Activated CD4-positive, alpha-beta memory T cell treated with anti-CD3 and anti-CD28 coated beads, Interleukin-2, amount 10 ng/mL, durations not matched to agents 7 days and 5 days (primary cell): ENCODE results near the gene POLR3H. TPM values are rescaled to one million over a fixed set of nuclear protein-coding genes. Genes with fewer than 3 reads are reported as not detected.

Source experiments
- CTCF ChIA-PET: fragments of 350-600 bp; sonication (Branson Sonifier 250); formaldehyde crosslinking; loops from one replicate; lab custom pipeline; 2021; ENCODE audit warnings: antibody characterized with exemption, inconsistent platforms; lab: Charles Lee
- POLR2A ChIA-PET: fragments of 350-600 bp; sonication (Branson Sonifier 250); formaldehyde crosslinking; loops from one replicate; lab custom pipeline; 2021; ENCODE audit warnings: antibody characterized with exemption; lab: Charles Lee
- DNase-seq: peaks from one replicate; pipeline ENCODE4 v3.0.0-alpha.2; 2020
- H3K27ac Mint-ChIP-seq: one replicate; pipeline ENCODE4 v1.8.0; 2021; ENCODE audit warnings: mild to moderate bottlenecking, mixed read lengths
- H3K27me3 Mint-ChIP-seq: one replicate; pipeline ENCODE4 v1.8.0; 2021; ENCODE audit warnings: mixed read lengths
- H3K36me3 Mint-ChIP-seq: one replicate; pipeline ENCODE4 v1.8.0; 2021; ENCODE audit warnings: low read depth, mixed read lengths
- H3K4me1 Mint-ChIP-seq: one replicate; pipeline ENCODE4 v1.8.0; 2021; ENCODE audit warnings: mixed read lengths
- H3K4me3 Mint-ChIP-seq: one replicate; pipeline ENCODE4 v1.8.0; 2021; ENCODE audit warnings: mild to moderate bottlenecking, mixed read lengths
- H3K9me3 Mint-ChIP-seq: one replicate; pipeline ENCODE4 v1.8.0; 2021; ENCODE audit warnings: mixed read lengths
- total RNA-seq, 2 experiments: library from RNA; stranded (reverse); gene quantifications; one replicate each; pipeline ENCODE4 v1.2.3, GENCODE V29; 2021

Gene POLR3H
- total RNA-seq, 2 experiments from 2014 or later = 19.2 to 20.5 TPM

GRCh38 chr22:41522813-41523212 lies 21.5 kb downstream of the POLR3H start:
- POLR2A ChIA-PET = no interaction called here

GRCh38 chr22:41521126-41521525 lies 23.1 kb downstream of the POLR3H start:
- Mint-ChIP-seq H3K36me3 (peaks cover 8% of the 10 kb centered on the region), H3K27me3 (no peaks in the 10 kb centered on the region), H3K9me3 (no peaks in the 10 kb centered on the region), H3K27ac (no peak overlapping the region), H3K4me1 (peaks cover 12% of the 10 kb centered on the region), H3K4me3 (no peak overlapping the region)
- ChIA-PET CTCF (interaction anchor here (0.7 to 5.7 kb wide), 2 partner anchors 117 to 541 kb away, joined by 3 to 42 read pairs; no protein-coding TSS in a partner anchor), POLR2A (no interaction called here)
- DNase-seq = no peak

More at GRCh38 chr22:41522813-41523212, 21.5 kb downstream of the POLR3H start:
- Mint-ChIP-seq H3K4me1 (peaks cover 13% of the 10 kb centered on the region), H3K27me3 (no peaks in the 10 kb centered on the region), H3K36me3 (peaks cover 10% of the 10 kb centered on the region), H3K27ac (no peak overlapping the region), H3K9me3 (no peaks in the 10 kb centered on the region), H3K4me3 (no peak overlapping the region)
- no peak for DNase-seq
- CTCF ChIA-PET = interaction anchor here (1.1 to 1.4 kb wide), 2 partner anchors 10 to 119 kb away, joined by 3 to 4 read pairs; no protein-coding TSS in a partner anchor

GRCh38 chr22:41518048-41518347 lies 26.3 kb downstream of the POLR3H start:
- no peak for DNase-seq
- Mint-ChIP-seq H3K36me3 (peaks cover 6% of the 10 kb centered on the region), H3K27me3 (no peaks in the 10 kb centered on the region), H3K4me3 (no peak overlapping the region), H3K27ac (no peak overlapping the region), H3K4me1 (no peaks in the 10 kb centered on the region), H3K9me3 (no peaks in the 10 kb centered on the region)
- POLR2A ChIA-PET = interaction anchor here (0.9 to 2.7 kb wide), 4 partner anchors 9 to 281 kb away, joined by 3 to 14 read pairs (median 5); partner anchors contain the start of gene TOB2
- CTCF ChIA-PET = interaction anchor here (1.0 to 5.7 kb wide), 8 partner anchors 10 to 116 kb away, joined by 3 to 42 read pairs (median 6); partner anchors contain the start of genes ACO2 and PHF5A

- H3K27ac Mint-ChIP-seq = no peak overlapping the region
- H3K4me1 Mint-ChIP-seq = no peaks in the 10 kb centered on the region
- DNase-seq = peak; percentile 35
- no peaks in the 10 kb centered on the region for H3K9me3 Mint-ChIP-seq
- H3K36me3 Mint-ChIP-seq = peaks cover 10% of the 10 kb centered on the region
- no peak overlapping the region for H3K4me3 Mint-ChIP-seq
- POLR2A ChIA-PET = interaction anchor here (1.1 to 2.7 kb wide), 3 partner anchors 9 to 115 kb away, joined by 5 to 14 read pairs (median 5); partner anchors contain the start of gene TOB2
- CTCF ChIA-PET = interaction anchor here (0.6 to 5.7 kb wide), 10 partner anchors 10 to 595 kb away, joined by 3 to 42 read pairs (median 4); no protein-coding TSS in a partner anchor
- no peaks in the 10 kb centered on the region for H3K27me3 Mint-ChIP-seq
These were observed 26.9 kb downstream of the POLR3H start for GRCh38 chr22:41517172-41518047.

- no peak overlapping the region for H3K4me3 Mint-ChIP-seq
- ChIA-PET POLR2A (interaction anchor here (2.7 kb wide), 1 partner anchor 114 kb away, joined by 14 read pairs; no protein-coding TSS in a partner anchor), CTCF (interaction anchor here (1.0 to 5.7 kb wide), 4 partner anchors 11 to 113 kb away, joined by 3 to 42 read pairs (median 6); no protein-coding TSS in a partner anchor)
- H3K27me3 Mint-ChIP-seq = no peaks in the 10 kb centered on the region
- DNase-seq = no peak
- H3K36me3 Mint-ChIP-seq = peaks cover 11% of the 10 kb centered on the region
- no peak overlapping the region for H3K27ac Mint-ChIP-seq
- no peaks in the 10 kb centered on the region for H3K4me1 Mint-ChIP-seq
- no peaks in the 10 kb centered on the region for H3K9me3 Mint-ChIP-seq
These were observed 27.8 kb downstream of the POLR3H start for GRCh38 chr22:41516462-41516861.

- Mint-ChIP-seq H3K4me1 (no peaks in the 10 kb centered on the region), H3K27me3 (no peaks in the 10 kb centered on the region), H3K36me3 (peaks cover 11% of the 10 kb centered on the region), H3K27ac (no peak overlapping the region), H3K4me3 (no peak overlapping the region), H3K9me3 (no peaks in the 10 kb centered on the region)
- POLR2A ChIA-PET = interaction anchor here (1.0 to 1.8 kb wide), 2 partner anchors 45 to 67 kb away, joined by 3 to 4 read pairs; partner anchors contain the start of genes ACO2, PHF5A and TOB2
- no peak for DNase-seq
- CTCF ChIA-PET = interaction anchor here (1.3 to 2.6 kb wide), 2 partner anchors 14 to 109 kb away, joined by 4 to 10 read pairs; no protein-coding TSS in a partner anchor
These were observed 30.9 kb downstream of the POLR3H start for GRCh38 chr22:41513391-41513790.

- no peak overlapping the region for H3K4me3 Mint-ChIP-seq
- DNase-seq = no peak
- H3K27me3 Mint-ChIP-seq = no peaks in the 10 kb centered on the region
- ChIA-PET CTCF (interaction anchor here (1.3 to 2.6 kb wide), 2 partner anchors 14 to 109 kb away, joined by 4 to 10 read pairs; no protein-coding TSS in a partner anchor), POLR2A (interaction anchor here (1.8 kb wide), 1 partner anchor 66 kb away, joined by 4 read pairs; the partner anchor contains the start of gene TOB2)
- peaks cover 10% of the 10 kb centered on the region for H3K36me3 Mint-ChIP-seq
- H3K4me1 Mint-ChIP-seq = no peaks in the 10 kb centered on the region
- no peaks in the 10 kb centered on the region for H3K9me3 Mint-ChIP-seq
- no peak overlapping the region for H3K27ac Mint-ChIP-seq
These were observed 31.7 kb downstream of the POLR3H start for GRCh38 chr22:41512421-41513194.

- Mint-ChIP-seq H3K9me3 (no peaks in the 10 kb centered on the region), H3K27ac (no peak overlapping the region), H3K27me3 (no peaks in the 10 kb centered on the region), H3K36me3 (peaks cover 15% of the 10 kb centered on the region), H3K4me1 (no peaks in the 10 kb centered on the region), H3K4me3 (no peak overlapping the region)
- CTCF ChIA-PET = no interaction called here
- POLR2A ChIA-PET = no interaction called here
- DNase-seq = no peak
These were observed 32.7 kb downstream of the POLR3H start for GRCh38 chr22:41511521-41511968.

- no peak for DNase-seq
- Mint-ChIP-seq H3K27ac (no peak overlapping the region), H3K4me3 (no peak overlapping the region), H3K9me3 (no peaks in the 10 kb centered on the region), H3K4me1 (no peaks in the 10 kb centered on the region), H3K27me3 (no peaks in the 10 kb centered on the region), H3K36me3 (peaks cover 11% of the 10 kb centered on the region)
- ChIA-PET POLR2A (no interaction called here), CTCF (interaction anchor here (1.5 kb wide), 1 partner anchor 105 kb away, joined by 5 read pairs; no protein-coding TSS in a partner anchor)
These were observed 35.5 kb downstream of the POLR3H start for GRCh38 chr22:41508770-41509170.

GRCh38 chr22:41507330-41508063 lies 36.8 kb downstream of the POLR3H start:
- no peaks in the 10 kb centered on the region for H3K9me3 Mint-ChIP-seq
- H3K4me1 Mint-ChIP-seq = no peaks in the 10 kb centered on the region
- ChIA-PET POLR2A (interaction anchor here (1.6 kb wide), 1 partner anchor 82 kb away, joined by 5 read pairs; the partner anchor contains the start of gene PMM1), CTCF (interaction anchor here (2.7 kb wide), 1 partner anchor 104 kb away, joined by 13 read pairs; no protein-coding TSS in a partner anchor)
- H3K4me3 Mint-ChIP-seq = no peak overlapping the region
- H3K27me3 Mint-ChIP-seq = no peaks in the 10 kb centered on the region
- H3K36me3 Mint-ChIP-seq = peaks cover 10% of the 10 kb centered on the region
- DNase-seq = no peak
- H3K27ac Mint-ChIP-seq = no peak overlapping the region

- CTCF ChIA-PET = interaction anchor here (0.9 to 2.7 kb wide), 4 partner anchors 12 to 102 kb away, joined by 3 to 13 read pairs (median 4); partner anchors contain the start of genes ACO2 and PHF5A
- no peak for DNase-seq
- no peaks in the 10 kb centered on the region for H3K27me3 Mint-ChIP-seq
- no peak overlapping the region for H3K4me3 Mint-ChIP-seq
- H3K36me3 Mint-ChIP-seq = peaks cover 16% of the 10 kb centered on the region
- H3K27ac Mint-ChIP-seq = no peak overlapping the region
- no peaks in the 10 kb centered on the region for H3K9me3 Mint-ChIP-seq
- no peaks in the 10 kb centered on the region for H3K4me1 Mint-ChIP-seq
- POLR2A ChIA-PET = interaction anchor here (1.6 to 1.9 kb wide), 2 partner anchors 60 to 84 kb away, joined by 5 read pairs; partner anchors contain the start of genes PMM1 and TOB2
These were observed 38.6 kb downstream of the POLR3H start for GRCh38 chr22:41505511-41506220.
